ENCODE results near the gene BAIAP3. TPM values are rescaled to one million over a fixed set of nuclear protein-coding genes. Genes with fewer than 3 reads are reported as not detected.
A peak's percentile ranks its signal among the peaks of the same experiment; 100 is the strongest.

The BAIAP3 gene
- total RNA-seq, 6 experiments from 2014 or later = 0.11 to 0.28 (median 0.16) TPM

DNA sequence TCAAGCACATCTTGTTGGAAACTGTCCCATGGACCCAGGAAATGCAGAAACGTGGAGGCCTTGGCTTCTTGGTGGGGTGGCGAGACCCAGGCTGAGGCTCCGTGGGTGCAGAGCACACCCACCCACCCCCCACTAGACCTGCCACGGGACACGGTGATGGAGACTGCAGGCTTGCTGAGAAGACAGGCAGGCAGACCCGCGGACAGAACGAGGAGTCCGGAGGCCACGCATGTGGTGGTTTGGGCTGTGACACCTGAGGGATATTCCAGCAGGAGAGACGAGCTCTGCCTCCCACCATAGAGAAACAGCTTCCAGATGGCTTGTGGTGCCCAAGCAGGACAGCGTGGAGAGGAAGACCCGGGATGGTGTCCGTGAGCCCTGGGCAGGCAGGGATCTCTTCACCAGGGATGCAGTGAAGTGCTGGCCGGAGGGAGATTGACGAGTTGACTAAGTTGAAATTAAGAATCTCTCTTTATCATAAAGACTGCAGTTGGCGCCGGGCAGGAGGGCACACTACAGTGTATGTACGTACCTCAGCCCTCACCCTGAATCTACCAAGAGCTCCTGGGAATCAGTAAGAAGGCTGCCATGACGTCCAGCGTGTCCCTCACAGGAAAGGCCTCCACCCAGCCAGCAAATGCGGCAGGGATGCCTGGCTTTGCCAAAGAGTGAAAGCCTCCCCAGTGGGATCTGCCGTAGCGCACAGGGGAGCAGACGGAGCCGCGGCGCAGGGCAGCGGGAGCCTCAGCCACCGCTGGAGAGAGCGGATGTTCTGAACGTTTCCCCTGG, 15.8 kb upstream of the BAIAP3 start:
- Mint-ChIP-seq H3K27me3 (ENCODE audit: insufficient read depth) (peaks cover 3% of the 10 kb centered on the region), H3K9me3 (no peaks in the 10 kb centered on the region), H3K36me3 (ENCODE audit: low read depth) (peaks cover 29% of the 10 kb centered on the region), H3K27ac (no peak overlapping the region), H3K4me3 (no peak overlapping the region), H3K4me1 (ENCODE audit: low read depth) (no peaks in the 10 kb centered on the region)
- TF ChIP-seq, protein P1, sequence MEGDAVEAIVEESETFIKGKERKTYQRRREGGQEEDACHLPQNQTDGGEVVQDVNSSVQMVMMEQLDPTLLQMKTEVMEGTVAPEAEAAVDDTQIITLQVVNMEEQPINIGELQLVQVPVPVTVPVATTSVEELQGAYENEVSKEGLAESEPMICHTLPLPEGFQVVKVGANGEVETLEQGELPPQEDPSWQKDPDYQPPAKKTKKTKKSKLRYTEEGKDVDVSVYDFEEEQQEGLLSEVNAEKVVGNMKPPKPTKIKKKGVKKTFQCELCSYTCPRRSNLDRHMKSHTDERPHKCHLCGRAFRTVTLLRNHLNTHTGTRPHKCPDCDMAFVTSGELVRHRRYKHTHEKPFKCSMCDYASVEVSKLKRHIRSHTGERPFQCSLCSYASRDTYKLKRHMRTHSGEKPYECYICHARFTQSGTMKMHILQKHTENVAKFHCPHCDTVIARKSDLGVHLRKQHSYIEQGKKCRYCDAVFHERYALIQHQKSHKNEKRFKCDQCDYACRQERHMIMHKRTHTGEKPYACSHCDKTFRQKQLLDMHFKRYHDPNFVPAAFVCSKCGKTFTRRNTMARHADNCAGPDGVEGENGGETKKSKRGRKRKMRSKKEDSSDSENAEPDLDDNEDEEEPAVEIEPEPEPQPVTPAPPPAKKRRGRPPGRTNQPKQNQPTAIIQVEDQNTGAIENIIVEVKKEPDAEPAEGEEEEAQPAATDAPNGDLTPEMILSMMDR (IDR thresholded peaks at IDR 0.05) = no peak
- DNase-seq = no peak

DNA sequence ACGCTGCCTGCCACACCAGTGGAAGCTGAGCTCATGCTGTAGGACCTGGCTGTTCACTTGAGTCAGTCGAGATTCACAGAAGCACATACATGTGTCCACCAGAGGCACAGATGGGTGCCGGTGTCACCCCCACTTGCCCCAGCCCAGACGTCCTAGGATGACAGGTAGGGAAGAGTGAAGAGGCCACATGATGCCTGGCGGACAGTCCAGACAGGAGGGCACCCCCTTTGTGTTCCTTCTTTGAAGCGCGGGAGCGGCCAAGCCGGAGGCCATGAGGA, 15.2 kb upstream of the BAIAP3 start:
- TF ChIP-seq, protein P1 (IDR thresholded peaks at IDR 0.05) = no peak
- H3K27ac Mint-ChIP-seq = no peak overlapping the region
- H3K4me3 Mint-ChIP-seq = no peak overlapping the region
- no peaks in the 10 kb centered on the region for H3K9me3 Mint-ChIP-seq
- peaks cover 3% of the 10 kb centered on the region for H3K27me3 Mint-ChIP-seq (ENCODE audit: insufficient read depth)
- H3K36me3 Mint-ChIP-seq (ENCODE audit: low read depth) = peaks cover 29% of the 10 kb centered on the region
- DNase-seq = no peak
- H3K4me1 Mint-ChIP-seq (ENCODE audit: low read depth) = no peaks in the 10 kb centered on the region

DNA sequence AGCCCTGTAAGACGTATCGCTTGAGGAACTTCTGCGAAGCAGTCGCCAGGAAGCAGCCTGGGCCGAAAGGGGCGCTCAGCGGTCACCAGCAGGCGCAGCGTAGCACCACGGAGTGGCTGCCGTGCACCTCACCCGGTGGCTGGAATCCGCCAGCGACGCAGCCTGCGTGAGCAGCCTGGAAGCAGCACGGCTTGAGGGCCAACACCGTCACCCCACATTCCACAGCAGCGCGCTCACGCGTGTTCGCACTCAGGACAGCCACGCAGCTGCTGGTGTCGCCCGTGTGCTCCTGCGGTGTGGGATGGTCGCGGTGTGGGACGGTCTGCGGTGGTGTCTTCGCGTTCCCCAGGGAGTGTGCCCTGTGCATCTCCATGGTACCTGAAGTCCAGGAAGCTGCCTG, 14.4 kb upstream of the BAIAP3 start:
- DNase-seq = no peak
- Mint-ChIP-seq H3K4me3 (no peak overlapping the region), H3K27ac (no peak overlapping the region), H3K27me3 (ENCODE audit: insufficient read depth) (peaks cover 3% of the 10 kb centered on the region), H3K9me3 (no peaks in the 10 kb centered on the region), H3K4me1 (ENCODE audit: low read depth) (no peaks in the 10 kb centered on the region), H3K36me3 (ENCODE audit: low read depth) (peaks cover 29% of the 10 kb centered on the region)
- TF ChIP-seq, protein P1 (IDR thresholded peaks at IDR 0.05) = 0 out of 2 replicates have a peak, but pooled peaks have one; percentile 12

DNA sequence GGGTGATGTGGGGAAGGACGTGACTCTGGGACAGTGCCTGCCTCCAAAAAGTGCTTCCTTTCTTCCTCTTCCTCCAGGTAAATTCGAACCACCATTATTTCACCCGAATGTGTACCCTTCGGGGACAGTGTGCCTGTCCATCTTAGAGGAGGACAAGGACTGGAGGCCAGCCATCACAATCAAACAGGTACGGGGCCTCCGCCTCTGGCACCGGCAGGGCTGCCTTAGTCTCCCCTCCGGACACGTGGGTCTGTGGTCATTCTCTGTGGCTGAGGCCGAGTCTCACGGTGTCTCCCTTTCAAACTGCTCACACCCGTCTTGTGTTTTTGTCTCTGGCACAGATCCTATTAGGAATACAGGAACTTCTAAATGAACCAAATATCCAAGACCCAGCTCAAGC, 13.3 kb upstream of the BAIAP3 start:
- Mint-ChIP-seq H3K9me3 (no peaks in the 10 kb centered on the region), H3K27ac (no peak overlapping the region), H3K36me3 (ENCODE audit: low read depth) (peaks cover 26% of the 10 kb centered on the region), H3K4me1 (ENCODE audit: low read depth) (no peaks in the 10 kb centered on the region), H3K27me3 (ENCODE audit: insufficient read depth) (peaks cover 3% of the 10 kb centered on the region), H3K4me3 (no peak overlapping the region)
- TF ChIP-seq, protein P1 (IDR thresholded peaks at IDR 0.05) = no peak
- DNase-seq = no peak

DNA sequence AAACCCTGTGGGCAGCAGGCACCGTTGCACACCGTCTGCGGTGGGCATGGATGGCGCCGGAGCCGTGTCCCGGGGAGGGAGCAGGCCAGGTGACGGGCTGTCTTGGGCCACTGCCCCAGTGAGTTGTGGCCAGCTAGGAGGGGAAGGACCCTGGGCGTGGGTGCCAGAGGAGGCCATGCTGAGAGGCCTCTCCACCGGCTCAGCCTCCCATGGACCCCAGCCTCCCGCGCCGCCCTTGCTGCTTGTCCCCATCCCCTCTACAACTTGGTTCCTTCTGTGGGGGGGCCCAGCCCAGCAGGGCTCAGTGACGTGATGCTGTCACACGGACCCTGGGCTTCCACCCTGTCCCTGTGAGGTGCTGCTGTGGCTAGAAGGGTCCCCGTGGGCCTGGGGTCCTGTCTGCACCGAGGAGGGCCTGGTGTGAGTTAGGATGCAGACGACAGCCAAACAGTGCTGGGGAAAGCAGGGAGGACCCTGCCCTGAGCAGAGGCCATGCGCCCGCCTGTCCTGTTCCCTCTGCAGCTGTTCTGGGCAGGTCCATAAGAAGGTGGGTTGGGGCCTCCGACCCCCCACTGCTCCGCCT, 12.7 kb upstream of the BAIAP3 start:
- H3K4me3 Mint-ChIP-seq = no peak overlapping the region
- TF ChIP-seq, protein P1 (IDR thresholded peaks at IDR 0.05) = no peak
- DNase-seq = no peak
- no peak overlapping the region for H3K27ac Mint-ChIP-seq
- peaks cover 26% of the 10 kb centered on the region for H3K36me3 Mint-ChIP-seq (ENCODE audit: low read depth)
- H3K9me3 Mint-ChIP-seq = no peaks in the 10 kb centered on the region
- H3K4me1 Mint-ChIP-seq (ENCODE audit: low read depth) = no peaks in the 10 kb centered on the region
- peaks cover 3% of the 10 kb centered on the region for H3K27me3 Mint-ChIP-seq (ENCODE audit: insufficient read depth)

All from HFFc6 (cell line).